Suprapubic skin (tissue), 4 donors: ENCODE measurements around the gene CADM1. TPM values are rescaled to one million over a fixed set of nuclear protein-coding genes. Genes with fewer than 3 reads are reported as not detected.

Experiments used
- DNase-seq, 2 donors: peaks; one replicate each; pipeline ENCODE4 v3.0.0-alpha.2; 2019; ENCODE audit warnings: low spot score in 2 of 2
- H3K27ac ChIP-seq: fragments of 200-600 bp; sonication (generic); one replicate; pipeline ENCODE4 v1.5.1; 2019
- H3K27me3 ChIP-seq: fragments of 200-600 bp; sonication (generic); one replicate; pipeline ENCODE4 v1.5.1; 2019
- H3K36me3 ChIP-seq: fragments of 200-600 bp; sonication (generic); one replicate; pipeline ENCODE4 v1.5.1; 2019
- H3K4me1 ChIP-seq: fragments of 200-600 bp; sonication (generic); one replicate; pipeline ENCODE4 v1.5.1; 2019
- H3K4me3 ChIP-seq: fragments of 200-600 bp; sonication (generic); one replicate; pipeline ENCODE4 v1.5.1; 2019; ENCODE audit warnings: mild to moderate bottlenecking
- H3K9me3 ChIP-seq: fragments of 200-600 bp; sonication (generic); one replicate; pipeline ENCODE4 v1.5.1; 2019
- CTCF ChIP-seq, 2 donors: fragments of 200-600 bp in 1 of 2; fragments of 450-650 bp in 1 of 2; sonication (generic) in 1 of 2; IDR thresholded peaks; one replicate each; pipeline ENCODE4 v1.5.1; 2016 to 2019; ENCODE audit warnings: antibody characterized with exemption in 2 of 2, mild to moderate bottlenecking in 1 of 2, moderate library complexity in 1 of 2
- EP300 ChIP-seq: sonication (generic); formaldehyde crosslinking; IDR thresholded peaks from one replicate; pipeline ENCODE4 v1.6.1; 2017; ENCODE audit warnings: antibody characterized with exemption
- POLR2A ChIP-seq, 2 donors: fragments of 450-650 bp; IDR thresholded peaks; one replicate each; pipeline ENCODE4 v1.6.1; 2017; ENCODE audit warnings: antibody characterized with exemption in 2 of 2, mild to moderate bottlenecking in 2 of 2, moderate library complexity in 2 of 2
- POLR2AphosphoS5 ChIP-seq, 3 donors: sonication (generic); formaldehyde crosslinking; IDR thresholded peaks; one replicate each; pipeline ENCODE4 v1.6.1; 2017; ENCODE audit warnings: antibody characterized with exemption in 3 of 3
- WGBS: methylation state at CpG from one replicate; pipeline ENCODE4 v1.1.5; 2018; 5-methylcytosine and 5-hydroxymethylcytosine counted together
- total RNA-seq, 4 donors: library from RNA; depleted of rRNA; stranded (reverse); fragments of >200 nt; gene quantifications; one replicate each; pipeline ENCODE4 v1.1.0, GENCODE V29; 2016

Gene CADM1
- total RNA-seq, 4 donors from 2014 or later = 13.3 to 26.2 (median 15.3) TPM

- TF ChIP-seq POLR2A (IDR thresholded peaks at IDR 0.05) = no peak
- TF ChIP-seq EP300 = no peak
- TF ChIP-seq CTCF (IDR thresholded peaks at IDR 0.05) = no peak
- TF ChIP-seq POLR2AphosphoS5 (IDR thresholded peaks at IDR 0.05) = no peak
- H3K4me1 ChIP-seq = no peaks in the 10 kb centered on the region
- no peak for DNase-seq
- WGBS = 97% methylated on average over 3 of the region's 3 CpGs
- no peak overlapping the region for H3K4me3 ChIP-seq
- no peaks in the 10 kb centered on the region for H3K9me3 ChIP-seq
- no peaks in the 10 kb centered on the region for H3K27me3 ChIP-seq
- no peak overlapping the region for H3K27ac ChIP-seq
- no peaks in the 10 kb centered on the region for H3K36me3 ChIP-seq
Observed at GRCh38 chr11:115237578-115237977, 266.6 kb downstream of the CADM1 start.

DNA sequence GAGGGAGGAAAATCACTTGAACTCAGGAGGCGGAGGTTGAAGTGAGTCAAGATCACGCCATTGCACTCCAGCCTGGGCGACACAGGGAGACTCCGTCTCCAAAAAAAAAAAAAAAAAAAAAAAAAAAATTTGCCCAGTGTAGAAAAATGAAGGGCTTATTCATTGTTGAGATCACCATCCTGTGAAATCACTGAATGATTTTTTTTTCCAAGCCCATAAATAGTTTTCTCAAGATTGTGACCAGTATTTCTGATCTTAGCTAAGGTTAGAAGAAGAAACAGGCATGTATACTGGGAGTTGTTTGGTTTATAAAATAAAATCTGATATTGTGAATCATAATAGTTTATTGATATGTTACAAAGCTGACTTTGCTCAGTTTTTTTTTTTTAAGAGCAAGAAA lies 269.4 kb downstream of the CADM1 start:
- TF ChIP-seq EP300 = no peak
- no peak for TF ChIP-seq POLR2A (IDR thresholded peaks at IDR 0.05)
- no peak for TF ChIP-seq CTCF (IDR thresholded peaks at IDR 0.05)
- TF ChIP-seq POLR2AphosphoS5 (IDR thresholded peaks at IDR 0.05) = no peak
- Histone ChIP-seq H3K36me3 (peaks cover 8% of the 10 kb centered on the region), H3K27me3 (no peaks in the 10 kb centered on the region), H3K9me3 (no peaks in the 10 kb centered on the region), H3K4me3 (no peak overlapping the region), H3K4me1 (no peaks in the 10 kb centered on the region), H3K27ac (no peak overlapping the region)
- DNase-seq = no peak
- 100% methylated on average over 4 of the region's 4 CpGs for WGBS

DNA sequence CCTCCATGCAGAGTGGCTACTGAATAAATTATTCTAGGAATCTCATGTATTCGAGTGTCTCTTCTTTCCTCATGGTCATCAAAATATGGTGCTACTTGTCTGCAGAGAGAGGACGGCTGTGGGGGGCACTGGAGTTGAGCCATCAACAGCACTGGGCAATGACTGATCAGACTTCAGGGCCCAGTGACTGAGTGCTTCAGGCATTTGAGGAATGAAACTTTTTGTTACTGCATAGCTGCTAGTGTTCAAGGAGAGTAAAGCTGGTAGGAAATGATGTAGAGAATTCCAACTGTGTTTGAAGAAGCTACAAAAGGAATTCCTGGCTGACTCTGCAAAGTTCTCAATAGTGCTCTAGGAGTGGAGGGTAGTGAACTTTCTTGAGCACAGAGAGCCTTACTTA lies 277.7 kb downstream of the CADM1 start:
- H3K9me3 ChIP-seq = no peaks in the 10 kb centered on the region
- no peak overlapping the region for H3K27ac ChIP-seq
- 85% methylated on average over 2 of the region's 2 CpGs for WGBS
- no peak overlapping the region for H3K4me3 ChIP-seq
- TF ChIP-seq POLR2A (IDR thresholded peaks at IDR 0.05) (no peak), CTCF (IDR thresholded peaks at IDR 0.05) (no peak), EP300 (no peak), POLR2AphosphoS5 (IDR thresholded peaks at IDR 0.05) (no peak)
- H3K27me3 ChIP-seq = no peaks in the 10 kb centered on the region
- H3K36me3 ChIP-seq = peaks cover 8% of the 10 kb centered on the region
- H3K4me1 ChIP-seq = no peaks in the 10 kb centered on the region
- DNase-seq = no peak

DNA sequence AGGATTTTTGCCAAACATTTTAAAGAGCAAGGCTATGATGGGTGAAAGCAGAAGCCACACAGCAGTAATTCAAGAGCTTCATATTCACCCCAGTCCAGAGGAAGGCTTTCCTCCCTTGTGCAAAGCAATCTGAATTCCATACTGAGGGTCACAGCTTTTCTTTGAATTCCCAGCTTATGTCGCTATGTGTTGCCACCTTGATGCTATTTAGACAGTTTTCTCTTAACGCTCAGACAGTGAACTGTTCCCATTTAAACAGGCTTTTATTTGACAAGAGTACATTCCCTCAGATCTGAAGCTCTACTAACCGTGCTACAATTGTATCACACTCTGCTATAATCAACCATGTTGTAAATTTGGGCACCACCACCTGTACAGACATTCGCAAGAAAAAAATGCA lies 279.7 kb downstream of the CADM1 start:
- H3K9me3 ChIP-seq = no peaks in the 10 kb centered on the region
- WGBS = 89% methylated on average over 4 of the region's 4 CpGs
- DNase-seq = no peak

DNA sequence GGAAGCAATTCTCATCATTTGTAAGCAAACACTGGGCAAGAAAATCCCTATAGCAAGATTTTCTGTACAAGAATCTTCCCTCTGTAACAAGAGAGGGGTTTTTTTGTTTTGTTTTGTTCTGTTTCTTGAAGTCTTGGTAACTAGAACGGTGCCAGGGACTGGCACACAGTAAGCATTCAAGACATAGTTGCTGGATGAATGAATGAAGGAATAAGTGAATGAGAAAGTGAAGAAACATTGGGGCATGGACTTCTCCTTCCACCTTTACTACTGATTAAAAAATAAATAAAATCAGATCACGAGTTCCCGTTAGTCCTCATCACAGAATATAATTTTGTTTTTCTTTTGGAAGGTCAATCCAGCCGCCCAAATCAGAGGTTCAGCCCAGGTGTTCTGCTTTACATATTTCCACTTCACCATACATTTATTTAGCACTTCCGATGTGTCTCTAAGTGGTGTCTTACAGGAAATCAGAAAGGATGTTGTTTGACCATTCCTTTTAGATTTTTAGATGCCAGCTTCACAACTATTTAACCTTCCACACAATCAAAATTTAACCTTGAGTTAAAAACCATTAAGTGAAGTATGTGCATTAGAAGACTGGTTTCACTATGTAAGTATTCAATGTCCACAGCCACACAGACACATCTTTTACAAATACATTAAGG lies 281.2 kb downstream of the CADM1 start:
- no peaks in the 10 kb centered on the region for H3K9me3 ChIP-seq
- no peak for TF ChIP-seq CTCF (IDR thresholded peaks at IDR 0.05)
- TF ChIP-seq POLR2AphosphoS5 (IDR thresholded peaks at IDR 0.05) = no peak
- TF ChIP-seq POLR2A (IDR thresholded peaks at IDR 0.05) = no peak
- no peak for TF ChIP-seq EP300
- no peak overlapping the region for H3K27ac ChIP-seq
- WGBS = 93% methylated on average over 5 of the region's 5 CpGs
- H3K27me3 ChIP-seq = no peaks in the 10 kb centered on the region
- no peaks in the 10 kb centered on the region for H3K36me3 ChIP-seq
- no peaks in the 10 kb centered on the region for H3K4me1 ChIP-seq
- DNase-seq = no peak
- H3K4me3 ChIP-seq = no peak overlapping the region

More for the DNA sequence above, 279.7 kb downstream of the CADM1 start:
- Histone ChIP-seq H3K4me1 (no peaks in the 10 kb centered on the region), H3K36me3 (no peaks in the 10 kb centered on the region), H3K27ac (no peak overlapping the region), H3K27me3 (no peaks in the 10 kb centered on the region), H3K4me3 (no peak overlapping the region)
- TF ChIP-seq CTCF (IDR thresholded peaks at IDR 0.05) = no peak
- no peak for TF ChIP-seq POLR2A (IDR thresholded peaks at IDR 0.05)
- no peak for TF ChIP-seq EP300
- no peak for TF ChIP-seq POLR2AphosphoS5 (IDR thresholded peaks at IDR 0.05)
